WTC11 (cell line): ENCODE data around the gene CNN2. TPM values are rescaled to one million over a fixed set of nuclear protein-coding genes. Genes with fewer than 3 reads are reported as not detected.

Experiments used
- CBFB ChIP-seq: sonication (generic); formaldehyde crosslinking; IDR thresholded peaks from 2 replicates; pipeline ENCODE4 v1.8.1; 2022; ENCODE audit warnings: mild to moderate bottlenecking, low read depth, missing genetic modification reagents
- CTCF ChIP-seq: fragments of 200-600 bp; IDR thresholded peaks from 2 replicates; pipeline ENCODE4 v1.8.0; 2022; ENCODE audit warnings: antibody characterized with exemption
- FOXK1 ChIP-seq: sonication (generic); formaldehyde crosslinking; IDR thresholded peaks from 2 replicates; pipeline ENCODE4 v1.8.0; 2022; ENCODE audit warnings: mild to moderate bottlenecking, moderate library complexity, missing genetic modification reagents
- GABPB1 ChIP-seq: sonication (generic); formaldehyde crosslinking; IDR thresholded peaks from 2 replicates; pipeline ENCODE4 v1.8.1; 2023; ENCODE audit warnings: mild to moderate bottlenecking, missing genetic modification reagents
- GTF2I ChIP-seq: fragments of 250-450 bp; sonication (Bioruptor Pico); conservative IDR thresholded peaks from 2 replicates; pipeline ENCODE4 v1.4.0; 2021; ENCODE audit warnings: mild to moderate bottlenecking
- HMGA2 ChIP-seq: fragments of 250-450 bp; sonication (Bioruptor Pico); IDR thresholded peaks from 2 replicates; pipeline ENCODE4 v1.4.0; 2021; ENCODE audit warnings: mild to moderate bottlenecking, moderate library complexity
- JAZF1 ChIP-seq: fragments of 250-450 bp; sonication (Bioruptor Pico); IDR thresholded peaks from 2 replicates; pipeline ENCODE4 v1.9.0; 2021; ENCODE audit warnings: moderate library complexity, mild to moderate bottlenecking, inconsistent platforms
- MXD4 ChIP-seq: fragments of 250-450 bp; sonication (Bioruptor Pico); IDR thresholded peaks from 2 replicates; pipeline ENCODE4 v1.8.0; 2021; ENCODE audit warnings: mild to moderate bottlenecking, moderate library complexity, borderline replicate concordance
- NFATC4 ChIP-seq: fragments of 250-450 bp; sonication (Bioruptor Pico); IDR thresholded peaks from 2 replicates; pipeline ENCODE4 v1.9.0; 2021; ENCODE audit warnings: mild to moderate bottlenecking
- OVOL2 ChIP-seq: fragments of 250-450 bp; sonication (Bioruptor Pico); IDR thresholded peaks from 2 replicates; pipeline ENCODE4 v1.9.0; 2021; ENCODE audit warnings: mild to moderate bottlenecking, borderline replicate concordance
- SMAD4 ChIP-seq: sonication (generic); formaldehyde crosslinking; IDR thresholded peaks from 2 replicates; pipeline ENCODE4 v1.8.0; 2022; ENCODE audit warnings: mild to moderate bottlenecking, missing genetic modification reagents
- TEAD4 ChIP-seq: sonication (generic); formaldehyde crosslinking; IDR thresholded peaks from 2 replicates; pipeline ENCODE4 v1.8.0; 2022; ENCODE audit warnings: mild to moderate bottlenecking, missing genetic modification reagents
- ZBTB21 ChIP-seq: sonication (generic); formaldehyde crosslinking; IDR thresholded peaks from 2 replicates; pipeline ENCODE4 v1.8.1; 2023; ENCODE audit warnings: mild to moderate bottlenecking, missing genetic modification reagents, borderline replicate concordance
- ZNF121 ChIP-seq: sonication (generic); formaldehyde crosslinking; IDR thresholded peaks from 2 replicates; pipeline ENCODE4 v1.8.0; 2023; ENCODE audit warnings: missing genetic modification reagents
- ZNF138 ChIP-seq: sonication (generic); formaldehyde crosslinking; conservative IDR thresholded peaks from 2 replicates; pipeline ENCODE4 v1.8.1; 2022; ENCODE audit warnings: mild to moderate bottlenecking, moderate library complexity, missing genetic modification reagents
- ZNF219 ChIP-seq: sonication (generic); formaldehyde crosslinking; IDR thresholded peaks from 2 replicates; pipeline ENCODE4 v1.8.0; 2023; ENCODE audit warnings: missing genetic modification reagents, mild to moderate bottlenecking, borderline replicate concordance
- ZNF281 ChIP-seq: sonication (generic); formaldehyde crosslinking; IDR thresholded peaks from 2 replicates; pipeline ENCODE4 v1.8.0; 2023; ENCODE audit warnings: mild to moderate bottlenecking, missing genetic modification reagents
- ZNF317 ChIP-seq: sonication (generic); formaldehyde crosslinking; IDR thresholded peaks from 2 replicates; pipeline ENCODE4 v1.8.1; 2023; ENCODE audit warnings: low read depth, mild to moderate bottlenecking, moderate library complexity, missing genetic modification reagents, borderline replicate concordance
- ZNF416 ChIP-seq: fragments of 250-450 bp; sonication (Bioruptor Pico); IDR thresholded peaks from 2 replicates; pipeline ENCODE4 v1.9.0; 2021; ENCODE audit warnings: mild to moderate bottlenecking, inconsistent platforms
- total RNA-seq: library from RNA; stranded (reverse); gene quantifications from 3 replicates; pipeline ENCODE4 v1.2.3, GENCODE V29; 2021
- TF ChIP-seq, protein P1 (sequence below): sonication (generic); formaldehyde crosslinking; IDR thresholded peaks from 2 replicates; pipeline ENCODE4 v1.8.0; 2022; ENCODE audit warnings: mild to moderate bottlenecking, missing genetic modification reagents
- TF ChIP-seq, protein P2 (sequence below): sonication (generic); formaldehyde crosslinking; IDR thresholded peaks from 2 replicates; pipeline ENCODE4 v1.8.1; 2023; ENCODE audit warnings: mild to moderate bottlenecking, moderate library complexity, missing genetic modification reagents
- TF ChIP-seq, protein P3 (sequence below): fragments of 250-450 bp; sonication (Bioruptor Pico); conservative IDR thresholded peaks from 2 replicates; pipeline ENCODE4 v1.9.0; 2021; ENCODE audit warnings: mild to moderate bottlenecking
- TF ChIP-seq, protein P4 (sequence below): fragments of 250-450 bp; sonication (Bioruptor Pico); IDR thresholded peaks from 2 replicates; pipeline ENCODE4 v2.1.2; 2022; ENCODE audit warnings: mild to moderate bottlenecking, moderate library complexity
- TF ChIP-seq, protein P5 (sequence below): sonication (generic); formaldehyde crosslinking; IDR thresholded peaks from 2 replicates; pipeline ENCODE4 v1.8.0; 2022; ENCODE audit warnings: mild to moderate bottlenecking, missing genetic modification reagents
- TF ChIP-seq, protein P6 (sequence below): sonication (generic); formaldehyde crosslinking; IDR thresholded peaks from 2 replicates; pipeline ENCODE4 v1.8.1; 2022; ENCODE audit warnings: mild to moderate bottlenecking, missing genetic modification reagents, moderate library complexity, borderline replicate concordance

CNN2 gene
- total RNA-seq, 1 experiment from 2014 or later: 390 TPM

- TF ChIP-seq FOXK1: peak; percentile 81
- TF ChIP-seq JAZF1 (CRISPR knock-in tag): no peak
- TF ChIP-seq HMGA2 (CRISPR knock-in tag): no peak
- 0 out of 2 replicates have a peak, but pooled peaks have one; percentile 39 for TF ChIP-seq TEAD4 (CRISPR knock-in tag)
- no peak for TF ChIP-seq GABPB1
- peak; percentile 76; the same call in 1 of the 2 replicates for TF ChIP-seq SMAD4
- TF ChIP-seq, protein P1, sequence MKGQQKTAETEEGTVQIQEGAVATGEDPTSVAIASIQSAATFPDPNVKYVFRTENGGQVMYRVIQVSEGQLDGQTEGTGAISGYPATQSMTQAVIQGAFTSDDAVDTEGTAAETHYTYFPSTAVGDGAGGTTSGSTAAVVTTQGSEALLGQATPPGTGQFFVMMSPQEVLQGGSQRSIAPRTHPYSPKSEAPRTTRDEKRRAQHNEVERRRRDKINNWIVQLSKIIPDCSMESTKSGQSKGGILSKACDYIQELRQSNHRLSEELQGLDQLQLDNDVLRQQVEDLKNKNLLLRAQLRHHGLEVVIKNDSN: peak; percentile 61
- TF ChIP-seq ZNF121: no peak
- no peak for TF ChIP-seq MXD4
- peak; percentile 62; the same call in 1 of the 2 replicates for TF ChIP-seq ZNF281 (CRISPR knock-in tag)
- TF ChIP-seq ZNF317 (CRISPR knock-in tag): no peak
- TF ChIP-seq ZBTB21 (CRISPR knock-in tag): peak; percentile 90
- TF ChIP-seq, protein P2, sequence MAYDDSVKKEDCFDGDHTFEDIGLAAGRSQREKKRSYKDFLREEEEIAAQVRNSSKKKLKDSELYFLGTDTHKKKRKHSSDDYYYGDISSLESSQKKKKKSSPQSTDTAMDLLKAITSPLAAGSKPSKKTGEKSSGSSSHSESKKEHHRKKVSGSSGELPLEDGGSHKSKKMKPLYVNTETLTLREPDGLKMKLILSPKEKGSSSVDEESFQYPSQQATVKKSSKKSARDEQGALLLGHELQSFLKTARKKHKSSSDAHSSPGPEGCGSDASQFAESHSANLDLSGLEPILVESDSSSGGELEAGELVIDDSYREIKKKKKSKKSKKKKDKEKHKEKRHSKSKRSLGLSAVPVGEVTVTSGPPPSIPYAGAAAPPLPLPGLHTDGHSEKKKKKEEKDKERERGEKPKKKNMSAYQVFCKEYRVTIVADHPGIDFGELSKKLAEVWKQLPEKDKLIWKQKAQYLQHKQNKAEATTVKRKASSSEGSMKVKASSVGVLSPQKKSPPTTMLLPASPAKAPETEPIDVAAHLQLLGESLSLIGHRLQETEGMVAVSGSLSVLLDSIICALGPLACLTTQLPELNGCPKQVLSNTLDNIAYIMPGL (CRISPR knock-in tag): peak; percentile 96
- TF ChIP-seq ZNF138: peak; percentile 72; the same call in 1 of the 2 replicates
- no peak for TF ChIP-seq ZNF416 (CRISPR knock-in tag)
- no peak for TF ChIP-seq NFATC4 (CRISPR knock-in tag)
- peak; percentile 87; the same call in 1 of the 2 replicates for TF ChIP-seq CBFB (CRISPR knock-in tag)
- TF ChIP-seq CTCF: peak; percentile 55
- TF ChIP-seq, protein P3, sequence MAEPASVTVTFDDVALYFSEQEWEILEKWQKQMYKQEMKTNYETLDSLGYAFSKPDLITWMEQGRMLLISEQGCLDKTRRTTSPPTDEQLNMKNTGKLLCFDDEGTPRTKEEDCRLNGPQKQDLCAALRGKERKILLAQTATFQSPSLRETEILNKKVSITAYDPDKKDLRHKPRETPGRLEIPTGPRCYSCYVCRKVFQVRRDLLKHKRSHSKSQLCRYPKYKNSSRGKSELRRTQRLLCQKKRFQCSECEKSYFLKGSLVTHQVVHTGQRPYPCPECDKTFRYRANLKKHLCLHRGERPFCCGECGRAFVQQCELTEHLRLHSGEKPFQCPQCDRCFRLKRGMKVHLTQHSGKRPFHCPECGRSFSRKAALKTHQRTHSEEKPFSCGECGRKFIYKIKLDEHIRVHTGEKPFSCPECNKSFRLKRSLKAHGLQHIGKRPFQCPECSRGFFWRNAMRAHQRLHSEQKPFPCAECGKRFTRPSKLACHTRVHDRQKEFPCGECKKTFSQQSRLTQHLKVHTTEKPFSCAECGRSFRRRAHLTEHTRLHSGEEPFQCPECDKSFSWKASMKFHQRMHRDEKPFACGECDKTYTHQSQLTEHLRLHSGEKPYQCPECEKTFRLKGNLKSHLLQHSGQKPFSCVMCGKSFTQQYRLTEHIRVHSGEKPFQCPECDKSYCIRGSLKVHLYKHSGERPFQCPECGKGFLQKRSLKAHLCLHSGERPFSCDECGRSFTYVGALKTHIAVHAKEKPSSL (CRISPR knock-in tag): no peak
- TF ChIP-seq, protein P4, sequence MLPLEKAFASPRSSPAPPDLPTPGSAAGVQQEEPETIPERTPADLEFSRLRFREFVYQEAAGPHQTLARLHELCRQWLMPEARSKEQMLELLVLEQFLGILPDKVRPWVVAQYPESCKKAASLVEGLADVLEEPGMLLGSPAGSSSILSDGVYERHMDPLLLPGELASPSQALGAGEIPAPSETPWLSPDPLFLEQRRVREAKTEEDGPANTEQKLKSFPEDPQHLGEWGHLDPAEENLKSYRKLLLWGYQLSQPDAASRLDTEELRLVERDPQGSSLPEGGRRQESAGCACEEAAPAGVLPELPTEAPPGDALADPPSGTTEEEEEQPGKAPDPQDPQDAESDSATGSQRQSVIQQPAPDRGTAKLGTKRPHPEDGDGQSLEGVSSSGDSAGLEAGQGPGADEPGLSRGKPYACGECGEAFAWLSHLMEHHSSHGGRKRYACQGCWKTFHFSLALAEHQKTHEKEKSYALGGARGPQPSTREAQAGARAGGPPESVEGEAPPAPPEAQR: no peak
- TF ChIP-seq OVOL2: no peak
- no peak for TF ChIP-seq GTF2I (CRISPR knock-in tag)
- TF ChIP-seq ZNF219 (CRISPR knock-in tag): no peak
- TF ChIP-seq, protein P5, sequence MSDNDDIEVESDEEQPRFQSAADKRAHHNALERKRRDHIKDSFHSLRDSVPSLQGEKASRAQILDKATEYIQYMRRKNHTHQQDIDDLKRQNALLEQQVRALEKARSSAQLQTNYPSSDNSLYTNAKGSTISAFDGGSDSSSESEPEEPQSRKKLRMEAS (CRISPR knock-in tag): peak; percentile 98
- TF ChIP-seq, protein P6, sequence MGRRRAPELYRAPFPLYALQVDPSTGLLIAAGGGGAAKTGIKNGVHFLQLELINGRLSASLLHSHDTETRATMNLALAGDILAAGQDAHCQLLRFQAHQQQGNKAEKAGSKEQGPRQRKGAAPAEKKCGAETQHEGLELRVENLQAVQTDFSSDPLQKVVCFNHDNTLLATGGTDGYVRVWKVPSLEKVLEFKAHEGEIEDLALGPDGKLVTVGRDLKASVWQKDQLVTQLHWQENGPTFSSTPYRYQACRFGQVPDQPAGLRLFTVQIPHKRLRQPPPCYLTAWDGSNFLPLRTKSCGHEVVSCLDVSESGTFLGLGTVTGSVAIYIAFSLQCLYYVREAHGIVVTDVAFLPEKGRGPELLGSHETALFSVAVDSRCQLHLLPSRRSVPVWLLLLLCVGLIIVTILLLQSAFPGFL: no peak
Measured at GRCh38 chr19:1064661-1065605, 38.5 kb downstream of the CNN2 start (continued).
